ENCODE measurements around the gene POLN. TPM values are rescaled to one million over a fixed set of nuclear protein-coding genes. Genes with fewer than 3 reads are reported as not detected.

Gene POLN
- total and polyA plus RNA-seq, 8 donors: 2.7 to 5.7 (median 3.9) TPM

DNA sequence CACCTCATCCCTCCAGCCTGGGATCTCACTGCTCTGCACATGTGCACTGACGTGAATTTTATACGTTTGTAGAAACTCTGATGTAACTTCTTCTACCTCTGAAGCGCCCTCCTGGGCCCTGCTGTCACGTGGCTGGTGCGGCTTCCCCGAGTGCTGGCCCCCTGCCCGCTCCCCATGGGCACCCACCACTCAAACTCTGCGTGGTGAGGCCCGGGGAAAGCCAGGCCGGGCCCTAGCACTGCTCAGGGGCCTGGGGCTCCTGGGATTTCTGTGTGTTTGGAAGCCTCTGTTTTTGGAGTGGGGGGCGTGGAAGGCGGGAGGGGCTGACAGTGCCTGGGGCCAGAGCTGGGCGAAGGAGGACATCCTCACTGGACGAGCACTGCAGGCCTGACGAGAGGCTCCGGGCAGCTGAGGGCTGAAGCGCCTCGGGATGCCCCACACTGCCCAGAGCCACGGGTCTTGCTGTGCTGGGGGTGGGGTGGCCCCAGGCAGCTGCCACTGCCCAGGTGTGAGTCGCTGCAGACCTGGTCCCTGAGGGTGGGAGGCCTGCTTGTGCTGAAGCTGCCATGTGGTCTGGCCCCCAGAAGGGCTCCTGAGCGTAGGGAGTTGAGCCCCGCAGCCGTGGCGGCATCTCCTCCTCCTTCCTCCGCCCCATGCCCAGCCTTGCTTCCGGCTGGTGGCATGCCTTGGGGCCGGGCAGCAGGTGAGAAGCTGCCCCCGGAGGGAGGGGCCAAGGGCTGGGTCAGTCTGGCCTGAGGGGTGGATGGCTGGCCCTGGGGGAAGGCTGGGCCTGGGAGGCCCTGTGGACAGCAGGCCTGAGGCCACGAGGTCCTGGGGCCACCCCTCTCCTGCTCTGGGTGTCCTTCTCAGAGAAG is 175.1 kb downstream of the POLN start:
- Histone ChIP-seq H3K9me3 (no peaks in the 10 kb centered on the region), H3K36me3 (no peaks in the 10 kb centered on the region), H3K27ac (no peak overlapping the region), H3K4me3 (no peak overlapping the region), H3K27me3 (peaks cover 0 to 85% of the 10 kb centered on the region in 2 donors), H3K4me1 (no peaks in the 10 kb centered on the region)
- intact Hi-C loops (cut with DNase I): no loop called here
- no peak for ATAC-seq
- TF ChIP-seq, protein P1, sequence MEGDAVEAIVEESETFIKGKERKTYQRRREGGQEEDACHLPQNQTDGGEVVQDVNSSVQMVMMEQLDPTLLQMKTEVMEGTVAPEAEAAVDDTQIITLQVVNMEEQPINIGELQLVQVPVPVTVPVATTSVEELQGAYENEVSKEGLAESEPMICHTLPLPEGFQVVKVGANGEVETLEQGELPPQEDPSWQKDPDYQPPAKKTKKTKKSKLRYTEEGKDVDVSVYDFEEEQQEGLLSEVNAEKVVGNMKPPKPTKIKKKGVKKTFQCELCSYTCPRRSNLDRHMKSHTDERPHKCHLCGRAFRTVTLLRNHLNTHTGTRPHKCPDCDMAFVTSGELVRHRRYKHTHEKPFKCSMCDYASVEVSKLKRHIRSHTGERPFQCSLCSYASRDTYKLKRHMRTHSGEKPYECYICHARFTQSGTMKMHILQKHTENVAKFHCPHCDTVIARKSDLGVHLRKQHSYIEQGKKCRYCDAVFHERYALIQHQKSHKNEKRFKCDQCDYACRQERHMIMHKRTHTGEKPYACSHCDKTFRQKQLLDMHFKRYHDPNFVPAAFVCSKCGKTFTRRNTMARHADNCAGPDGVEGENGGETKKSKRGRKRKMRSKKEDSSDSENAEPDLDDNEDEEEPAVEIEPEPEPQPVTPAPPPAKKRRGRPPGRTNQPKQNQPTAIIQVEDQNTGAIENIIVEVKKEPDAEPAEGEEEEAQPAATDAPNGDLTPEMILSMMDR (IDR thresholded peaks at IDR 0.05): no peak
- peak in 1 of 4 donors; percentile 68 for DNase-seq

GRCh38 chr4:2066011-2066551 is 175.8 kb downstream of the POLN start:
- DNase-seq (peak in 1 of 4 donors; percentile 71), ATAC-seq (no peak)
- Histone ChIP-seq H3K4me3 (no peak overlapping the region), H3K36me3 (no peaks in the 10 kb centered on the region), H3K27ac (no peak overlapping the region), H3K9me3 (no peaks in the 10 kb centered on the region), H3K27me3 (peaks cover under 1 to 85% of the 10 kb centered on the region in 2 donors), H3K4me1 (no peaks in the 10 kb centered on the region)
- intact Hi-C loops (cut with DNase I): no loop called here
- TF ChIP-seq, protein P1 (IDR thresholded peaks at IDR 0.05): no peak

- Histone ChIP-seq H3K27ac (no peak overlapping the region), H3K9me3 (no peaks in the 10 kb centered on the region), H3K27me3 (peaks cover 8 to 85% of the 10 kb centered on the region in 2 donors), H3K4me3 (no peak overlapping the region), H3K36me3 (no peaks in the 10 kb centered on the region), H3K4me1 (peaks cover 0 to 3% of the 10 kb centered on the region in 2 donors)
- no peak for ATAC-seq
- TF ChIP-seq, protein P1 (IDR thresholded peaks at IDR 0.05): no peak
- intact Hi-C loops (cut with DNase I): no loop called here
- DNase-seq: peak in 1 of 4 donors; percentile 54
Observed at GRCh38 chr4:2065106-2065930, 176.6 kb downstream of the POLN start.

DNA sequence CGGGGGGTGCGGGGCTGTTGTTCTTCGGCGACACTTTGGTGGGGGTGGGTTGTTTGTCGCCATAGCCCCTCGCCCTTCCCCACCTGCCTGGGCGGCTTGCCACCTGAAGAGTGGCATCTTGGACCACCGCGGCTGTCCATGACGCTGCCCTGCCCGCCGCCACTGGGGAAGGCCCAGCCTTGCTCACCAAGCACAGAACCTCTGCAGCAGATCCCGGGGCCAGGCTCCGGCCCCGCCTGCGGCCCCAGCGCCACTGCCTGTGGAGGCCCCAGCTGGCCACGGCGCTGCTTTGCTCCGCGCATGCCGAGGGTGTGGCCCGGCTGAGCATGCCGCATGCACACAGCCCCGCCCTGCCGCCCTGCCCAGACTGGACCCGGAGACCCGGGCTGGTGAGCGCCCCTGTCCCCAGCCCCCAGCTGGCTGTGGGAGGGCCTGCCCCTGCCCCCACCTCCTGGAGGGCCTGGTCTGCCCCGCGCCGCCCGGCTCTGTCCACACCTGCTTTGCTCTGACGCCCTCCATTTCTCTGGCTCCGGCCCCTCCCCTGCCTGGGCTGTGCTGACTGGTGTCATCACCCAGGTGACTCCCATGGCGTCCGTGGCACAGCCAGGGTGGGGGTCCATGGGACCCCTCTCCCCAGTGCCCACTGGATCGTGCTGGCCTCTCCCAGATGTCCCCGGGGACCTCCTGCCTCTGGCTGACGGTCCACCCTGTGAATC is 177.5 kb downstream of the POLN start:
- H3K4me3 ChIP-seq: no peak overlapping the region
- no peak for ATAC-seq
- DNase-seq: peak in 1 of 4 donors; percentile 75
- TF ChIP-seq, protein P1 (IDR thresholded peaks at IDR 0.05): no peak
- H3K4me1 ChIP-seq: peaks cover 3% of the 10 kb centered on the region in 2 donors
- H3K9me3 ChIP-seq: no peaks in the 10 kb centered on the region
- intact Hi-C loops (cut with DNase I): no loop called here
- no peak overlapping the region for H3K27ac ChIP-seq
- no peaks in the 10 kb centered on the region for H3K36me3 ChIP-seq
- peaks cover 16 to 85% of the 10 kb centered on the region in 2 donors for H3K27me3 ChIP-seq

Data from left lung (tissue), 10 donors.